CD4-positive, alpha-beta T cell (primary cell): Measurements from ENCODE around the gene CCDC146. TPM values are rescaled to one million over a fixed set of nuclear protein-coding genes. Genes with fewer than 3 reads are reported as not detected.
A peak's percentile ranks its signal among the peaks of the same experiment; 100 is the strongest.

ENCODE experiments used
- ATAC-seq: fragments of 200-7000 bp; cut with Tn5 transposase; one replicate; pipeline ENCODE4 v1.10.0; 2022; ENCODE audit warnings: mild to moderate bottlenecking; ENCODE audit not compliant: poor library complexity
- CTCF ChIA-PET: fragments of 350-600 bp; sonication (Branson Sonifier 250); formaldehyde crosslinking; loops from one replicate; lab custom pipeline; 2021; ENCODE audit warnings: antibody characterized with exemption, inconsistent platforms; lab: Charles Lee
- POLR2A ChIA-PET: fragments of 350-600 bp; sonication (Branson Sonifier 250); formaldehyde crosslinking; loops from one replicate; lab custom pipeline; 2021; ENCODE audit warnings: antibody characterized with exemption, inconsistent platforms; lab: Charles Lee
- DNase-seq, 14 experiments: peaks; one replicate each; pipeline ENCODE4 v3.0.0-alpha.2; 2013 to 2020; ENCODE audit warnings: mixed read lengths in 2 of 14
- H3K27ac ChIP-seq, 2 donors: one replicate each; pipeline versions ENCODE4 v1.5.1 to v1.7.0; 2013; ENCODE audit warnings: low read length in 2 of 2, low read depth in 1 of 2, mild to moderate bottlenecking in 1 of 2
- H3K27me3 ChIP-seq, 2 experiments: 1 replicate in 1 of 2; 2 replicates in 1 of 2; pipeline versions ENCODE4 v1.6.1 to v1.7.0; 2013; ENCODE audit warnings: low read length in 2 of 2, control low read depth in 1 of 2, mild to moderate bottlenecking in 1 of 2, moderate library complexity in 1 of 2; ENCODE audit not compliant: insufficient read depth in 2 of 2, control insufficient read depth in 1 of 2
- H3K36me3 ChIP-seq: one replicate; pipeline ENCODE4 v1.6.1; 2013; ENCODE audit warnings: low read length, control low read depth; ENCODE audit not compliant: insufficient read depth
- H3K4me1 ChIP-seq: one replicate; pipeline ENCODE4 v1.6.1; 2013; ENCODE audit warnings: low read length, control low read depth; ENCODE audit not compliant: insufficient read depth
- H3K4me3 ChIP-seq: one replicate; pipeline ENCODE4 v1.5.1; 2013; ENCODE audit warnings: mild to moderate bottlenecking, low read length, moderate library complexity
- H3K9me3 ChIP-seq, 2 experiments: 1 replicate in 1 of 2; 2 replicates in 1 of 2; pipeline versions ENCODE4 v1.6.1 to v1.7.0; 2013; ENCODE audit warnings: low read length in 2 of 2, mild to moderate bottlenecking in 2 of 2, control low read depth in 1 of 2, moderate library complexity in 1 of 2; ENCODE audit not compliant: control insufficient read depth in 1 of 2, insufficient read depth in 1 of 2
- H3K27ac Mint-ChIP-seq: one replicate; pipeline ENCODE4 v1.8.0; 2020; ENCODE audit warnings: mixed read lengths
- H3K27me3 Mint-ChIP-seq: one replicate; pipeline ENCODE4 v1.8.0; 2021; ENCODE audit warnings: mixed read lengths
- H3K36me3 Mint-ChIP-seq: one replicate; pipeline ENCODE4 v1.8.0; 2021; ENCODE audit warnings: low read depth, mixed read lengths
- H3K4me1 Mint-ChIP-seq: one replicate; pipeline ENCODE4 v1.8.0; 2021; ENCODE audit warnings: low read depth, mixed read lengths
- H3K4me3 Mint-ChIP-seq: one replicate; pipeline ENCODE4 v1.8.0; 2020; ENCODE audit warnings: mild to moderate bottlenecking, mixed read lengths
- H3K9me3 Mint-ChIP-seq: one replicate; pipeline ENCODE4 v1.8.0; 2020; ENCODE audit warnings: mixed read lengths
- CTCF ChIP-seq: fragments of 200-600 bp; IDR thresholded peaks from one replicate; pipeline ENCODE4 v1.8.0; 2022; ENCODE audit warnings: antibody characterized with exemption, mild to moderate bottlenecking
- intact Hi-C, 2 experiments: fragments of 100-400 bp; cut with DNase I in 1 of 2; cut with micrococcal nuclease in 1 of 2; formaldehyde crosslinking; loops; one replicate each; pipeline versions ENCODE4 v1.15.1 to v1.9.0; 2023 to 2025; cut with DNase I, micrococcal nuclease
- total RNA-seq, 174 experiments: library from RNA in 2 of 174; stranded (reverse) in 2 of 174; gene quantifications; one replicate each; pipeline ENCODE4 v1.2.3 and lab custom pipeline; 2021 to 2026

The CCDC146 gene
- total RNA-seq, 2 experiments from 2014 or later, result 10.3 to 10.5 TPM

GRCh38 chr7:77258014-77258413 is 135.6 kb downstream of the CCDC146 start:
- Mint-ChIP-seq H3K4me3 (no peak overlapping the region), H3K27ac (no peak overlapping the region), H3K27me3 (no peaks in the 10 kb centered on the region), H3K4me1 (no peaks in the 10 kb centered on the region), H3K36me3 (no peaks in the 10 kb centered on the region), H3K9me3 (no peaks in the 10 kb centered on the region)
- TF ChIP-seq CTCF, result no peak
- H3K4me3 ChIP-seq, result no peak overlapping the region
- intact Hi-C loops, result no loop called here
- ATAC-seq (no peak), DNase-seq (peak in 1 of 14 experiments; percentile 17)
- no peaks in the 10 kb centered on the region for H3K9me3 ChIP-seq
- CTCF ChIA-PET, result interaction anchor here (0.5 to 1.1 kb wide), 2 partner anchors 9 to 11 kb away, joined by 3 to 4 read pairs; no protein-coding TSS in a partner anchor
- no peaks in the 10 kb centered on the region for H3K27me3 ChIP-seq
- POLR2A ChIA-PET, result no interaction called here
- H3K27ac ChIP-seq, result no peak overlapping the region
- H3K4me1 ChIP-seq, result no peaks in the 10 kb centered on the region
- H3K36me3 ChIP-seq, result no peaks in the 10 kb centered on the region

- ChIA-PET CTCF (no interaction called here), POLR2A (no interaction called here)
- H3K27ac Mint-ChIP-seq, result no peak overlapping the region
- Histone ChIP-seq H3K27ac (no peak overlapping the region), H3K4me1 (no peaks in the 10 kb centered on the region), H3K36me3 (no peaks in the 10 kb centered on the region), H3K4me3 (no peak overlapping the region), H3K9me3 (no peaks in the 10 kb centered on the region), H3K27me3 (no peaks in the 10 kb centered on the region)
- no peak for TF ChIP-seq CTCF
- no peaks in the 10 kb centered on the region for H3K4me1 Mint-ChIP-seq
- no peaks in the 10 kb centered on the region for H3K27me3 Mint-ChIP-seq
- no peaks in the 10 kb centered on the region for H3K9me3 Mint-ChIP-seq
- no peak for ATAC-seq
- no peak for DNase-seq
- no peaks in the 10 kb centered on the region for H3K36me3 Mint-ChIP-seq
- intact Hi-C loops, result no loop called here
- no peak overlapping the region for H3K4me3 Mint-ChIP-seq
Measured at GRCh38 chr7:77258593-77258992, 136.2 kb downstream of the CCDC146 start.

- ATAC-seq, result no peak
- intact Hi-C loops, result no loop called here
- H3K4me1 ChIP-seq, result no peaks in the 10 kb centered on the region
- no peak for TF ChIP-seq CTCF
- no peaks in the 10 kb centered on the region for H3K9me3 ChIP-seq
- H3K27me3 ChIP-seq, result no peaks in the 10 kb centered on the region
- Mint-ChIP-seq H3K9me3 (no peaks in the 10 kb centered on the region), H3K36me3 (no peaks in the 10 kb centered on the region), H3K4me3 (no peak overlapping the region), H3K4me1 (no peaks in the 10 kb centered on the region), H3K27me3 (no peaks in the 10 kb centered on the region), H3K27ac (no peak overlapping the region)
- H3K36me3 ChIP-seq, result no peaks in the 10 kb centered on the region
- ChIA-PET CTCF (no interaction called here), POLR2A (interaction anchor here (0.9 kb wide), 1 partner anchor 10 kb away, joined by 3 read pairs; no protein-coding TSS in a partner anchor)
- H3K4me3 ChIP-seq, result no peak overlapping the region
- peak in 1 of 14 experiments; percentile 20 for DNase-seq
- no peak overlapping the region for H3K27ac ChIP-seq
Measured at GRCh38 chr7:77262316-77262715, 139.9 kb downstream of the CCDC146 start.
